ENCODE results near the gene CYRIA. TPM values are rescaled to one million over a fixed set of nuclear protein-coding genes. Genes with fewer than 3 reads are reported as not detected.
A peak's percentile ranks its signal among the peaks of the same experiment; 100 is the strongest.

CYRIA gene
- total RNA-seq, 1 donor from 2014 or later = 16.7 TPM

- intact Hi-C loops (cut with DNase I) = no loop called here
- DNase-seq (ENCODE audit: low spot score) (no peak), ATAC-seq (no peak)
Observed at GRCh38 chr2:16654833-16655444, 10.7 kb downstream of the CYRIA start.

- DNase-seq (ENCODE audit: low spot score) (no peak), ATAC-seq (peak; percentile 27)
- intact Hi-C loops (cut with DNase I) = no loop called here
Observed at GRCh38 chr2:16653799-16654198, 11.8 kb downstream of the CYRIA start.

GRCh38 chr2:16653083-16653375 is 12.6 kb downstream of the CYRIA start:
- DNase-seq (ENCODE audit: low spot score) (no peak), ATAC-seq (peak; percentile 82)
- intact Hi-C loops (cut with DNase I) = no loop called here

GRCh38 chr2:16652296-16653082 is 13.1 kb downstream of the CYRIA start:
- intact Hi-C loops (cut with DNase I) = no loop called here
- ATAC-seq (peak; percentile 40), DNase-seq (ENCODE audit: low spot score) (no peak)

GRCh38 chr2:16650287-16651249 is 15.1 kb downstream of the CYRIA start:
- intact Hi-C loops (cut with DNase I) = no loop called here
- ATAC-seq = peak; percentile 32

GRCh38 chr2:16649353-16650286 is 16.0 kb downstream of the CYRIA start:
- ATAC-seq (no peak), DNase-seq (ENCODE audit: low spot score) (no peak)
- intact Hi-C loops (cut with DNase I) = no loop called here

More at GRCh38 chr2:16650287-16651249, 15.1 kb downstream of the CYRIA start:
- DNase-seq (ENCODE audit: low spot score) = no peak

GRCh38 chr2:16647992-16648617 is 17.5 kb downstream of the CYRIA start:
- intact Hi-C loops (cut with DNase I) = no loop called here
- DNase-seq (ENCODE audit: low spot score) (no peak), ATAC-seq (no peak)

- ATAC-seq = no peak
- intact Hi-C loops (cut with DNase I) = no loop called here
- DNase-seq (ENCODE audit: low spot score) = no peak
Observed at GRCh38 chr2:16645775-16646559, 19.7 kb downstream of the CYRIA start.

- intact Hi-C loops (cut with DNase I) = no loop called here
Observed at GRCh38 chr2:16645088-16645487, 20.5 kb downstream of the CYRIA start.

GRCh38 chr2:16644221-16644925 is 21.3 kb downstream of the CYRIA start:
- ATAC-seq (no peak), DNase-seq (ENCODE audit: low spot score) (no peak)
- intact Hi-C loops (cut with DNase I) = no loop called here

More at GRCh38 chr2:16645088-16645487, 20.5 kb downstream of the CYRIA start:
- no peak for DNase-seq (ENCODE audit: low spot score)
- ATAC-seq = no peak

GRCh38 chr2:16643099-16643498 is 22.5 kb downstream of the CYRIA start:
- intact Hi-C loops (cut with DNase I) = no loop called here

GRCh38 chr2:16642088-16642487 is 23.5 kb downstream of the CYRIA start:
- ATAC-seq (no peak), DNase-seq (ENCODE audit: low spot score) (no peak)
- intact Hi-C loops (cut with DNase I) = no loop called here

More at GRCh38 chr2:16643099-16643498, 22.5 kb downstream of the CYRIA start:
- no peak for ATAC-seq
- no peak for DNase-seq (ENCODE audit: low spot score)

GRCh38 chr2:16641509-16641908 is 24.1 kb downstream of the CYRIA start:
- DNase-seq (ENCODE audit: low spot score) (no peak), ATAC-seq (no peak)
- intact Hi-C loops (cut with DNase I) = no loop called here

- no peak for DNase-seq (ENCODE audit: low spot score)
- peak; percentile 88 for ATAC-seq
- intact Hi-C loops (cut with DNase I) = no loop called here
Observed at GRCh38 chr2:16640867-16641266, 24.8 kb downstream of the CYRIA start.

GRCh38 chr2:16640001-16640700 is 25.5 kb downstream of the CYRIA start:
- intact Hi-C loops (cut with DNase I) = no loop called here

GRCh38 chr2:16639431-16639830 is 26.2 kb downstream of the CYRIA start:
- intact Hi-C loops (cut with DNase I) = no loop called here
- DNase-seq (ENCODE audit: low spot score) = no peak
- ATAC-seq = no peak

More at GRCh38 chr2:16640001-16640700, 25.5 kb downstream of the CYRIA start:
- no peak for ATAC-seq
- no peak for DNase-seq (ENCODE audit: low spot score)
